Cerebellar nuclear complex (tissue), 1 donor: Measurements from ENCODE around the gene CHRNA4.

ENCODE experiments used
- DNase-seq, 2 experiments: peaks; one replicate each; lab custom pipeline; 2025; lab: John Stamatoyannopoulos, UW

The CHRNA4 gene

DNA sequence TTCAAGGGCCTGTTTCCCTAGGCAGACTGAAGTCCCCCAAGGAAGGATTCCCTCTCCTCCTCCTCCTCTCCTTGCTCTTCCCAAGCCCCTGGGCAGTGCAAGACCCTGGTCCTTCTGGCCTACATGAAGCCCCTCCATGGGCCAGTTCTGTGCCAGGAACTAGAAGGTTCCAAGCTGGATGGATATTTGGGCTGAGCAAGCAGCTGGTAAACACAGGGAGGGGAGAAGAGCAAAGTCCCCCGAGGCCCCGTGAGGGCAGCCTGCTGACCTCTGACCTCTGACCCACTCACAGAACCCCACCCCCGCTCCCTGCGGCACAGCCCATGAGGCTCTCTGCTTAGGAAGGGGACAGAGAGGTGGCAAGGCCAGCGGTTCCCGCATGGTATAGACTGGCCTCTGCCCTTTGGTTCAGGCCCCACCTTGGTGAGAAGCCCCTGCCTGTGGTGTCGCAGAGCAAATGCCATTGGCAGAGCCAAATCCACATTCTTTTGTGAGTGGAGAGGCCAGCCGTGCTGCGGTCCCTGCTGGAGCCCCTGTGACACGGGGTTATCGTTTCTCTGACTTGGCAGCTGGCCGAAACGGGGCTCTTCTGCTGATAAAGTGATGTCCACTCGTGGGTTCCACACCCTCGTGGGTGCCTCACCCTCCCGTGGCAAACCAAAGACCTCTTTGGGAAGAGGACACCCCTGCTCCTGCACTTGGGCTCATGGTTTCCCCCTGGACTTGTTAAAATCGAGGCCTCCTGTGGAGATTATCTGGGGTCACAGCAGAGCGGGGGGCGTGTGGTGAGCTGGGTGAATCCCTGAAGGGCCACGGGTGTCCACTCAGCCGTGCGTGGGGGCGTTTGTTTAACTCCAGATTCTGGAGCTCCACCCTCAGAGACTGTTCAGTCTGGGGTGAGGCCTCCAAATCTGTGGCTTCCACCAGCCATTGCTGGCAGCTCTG, 2.1 kb upstream of the CHRNA4 start:
- no peak for DNase-seq

DNA sequence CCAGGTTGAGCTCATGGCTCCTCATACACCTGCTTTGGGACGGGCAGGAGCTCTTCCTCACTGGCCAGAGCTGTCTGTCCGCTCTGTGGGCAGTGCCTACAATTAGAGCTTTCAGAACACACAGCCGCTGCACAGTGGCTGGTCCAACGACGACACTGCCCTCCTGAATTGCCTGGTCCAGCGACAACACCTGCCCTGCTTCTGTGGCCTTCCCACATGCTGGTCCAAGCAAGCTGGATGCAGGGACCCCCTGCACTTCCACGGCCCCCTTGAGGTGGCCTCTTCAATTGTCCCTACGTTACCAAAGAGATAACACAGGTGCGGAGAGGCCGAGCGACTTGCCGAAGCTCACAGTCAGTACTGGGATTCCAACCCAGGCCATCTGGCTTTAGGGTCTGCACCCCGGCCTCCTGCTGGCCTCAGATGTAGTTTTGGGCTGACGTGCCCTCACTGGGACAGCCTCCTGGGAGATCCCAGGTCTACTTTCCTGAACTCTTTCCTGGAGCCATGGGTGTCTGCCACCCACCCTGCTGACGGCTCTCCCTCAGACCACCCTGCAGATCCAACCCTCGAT, 1.4 kb upstream of the CHRNA4 start:
- no peak for DNase-seq

DNA sequence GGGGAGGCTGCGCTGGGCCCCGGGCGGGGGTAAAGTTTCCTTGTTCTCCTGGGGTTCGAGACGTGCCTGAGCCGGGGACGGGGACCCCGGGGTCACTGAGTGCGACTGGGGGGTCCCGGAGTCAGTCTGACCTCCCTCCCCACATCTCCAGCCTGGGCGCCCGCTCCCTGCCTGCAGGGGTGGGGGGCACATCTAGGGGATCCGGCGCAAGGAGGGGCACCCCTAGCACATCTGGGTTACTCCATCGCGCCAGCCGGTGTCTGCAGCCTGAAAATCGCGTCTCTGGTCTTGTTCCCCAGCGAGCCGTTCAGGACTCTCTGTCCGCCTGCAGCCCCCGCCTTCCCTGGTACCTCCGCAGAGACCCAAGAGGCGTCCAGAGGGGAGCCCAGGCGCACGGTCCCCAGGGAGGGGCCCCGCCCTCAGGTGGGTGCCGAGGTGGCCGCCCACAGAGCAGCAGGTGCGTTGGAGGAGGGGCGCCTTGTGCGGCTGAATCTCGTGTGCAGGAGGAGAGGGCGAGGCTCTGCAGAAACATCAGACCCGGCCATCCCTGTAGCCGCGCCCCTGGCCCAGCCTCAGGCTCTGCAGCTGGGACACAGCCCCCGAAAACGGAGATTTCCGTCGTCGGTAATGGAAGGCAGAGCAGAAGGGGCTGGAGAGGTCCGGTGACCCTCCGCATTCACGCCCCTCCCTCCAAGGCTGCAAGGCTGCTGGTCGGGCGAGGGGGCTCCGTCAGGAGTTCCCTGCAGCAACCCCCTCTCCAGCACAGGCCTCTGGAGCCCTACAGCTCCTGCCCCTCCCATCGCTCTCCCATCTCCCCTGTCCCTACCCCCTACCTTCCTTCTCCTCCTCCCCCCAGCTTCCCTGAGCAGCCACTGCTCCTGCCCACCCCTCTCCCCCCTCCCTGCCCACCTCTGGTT, 628 bp upstream of the CHRNA4 start:
- no peak for DNase-seq

DNA sequence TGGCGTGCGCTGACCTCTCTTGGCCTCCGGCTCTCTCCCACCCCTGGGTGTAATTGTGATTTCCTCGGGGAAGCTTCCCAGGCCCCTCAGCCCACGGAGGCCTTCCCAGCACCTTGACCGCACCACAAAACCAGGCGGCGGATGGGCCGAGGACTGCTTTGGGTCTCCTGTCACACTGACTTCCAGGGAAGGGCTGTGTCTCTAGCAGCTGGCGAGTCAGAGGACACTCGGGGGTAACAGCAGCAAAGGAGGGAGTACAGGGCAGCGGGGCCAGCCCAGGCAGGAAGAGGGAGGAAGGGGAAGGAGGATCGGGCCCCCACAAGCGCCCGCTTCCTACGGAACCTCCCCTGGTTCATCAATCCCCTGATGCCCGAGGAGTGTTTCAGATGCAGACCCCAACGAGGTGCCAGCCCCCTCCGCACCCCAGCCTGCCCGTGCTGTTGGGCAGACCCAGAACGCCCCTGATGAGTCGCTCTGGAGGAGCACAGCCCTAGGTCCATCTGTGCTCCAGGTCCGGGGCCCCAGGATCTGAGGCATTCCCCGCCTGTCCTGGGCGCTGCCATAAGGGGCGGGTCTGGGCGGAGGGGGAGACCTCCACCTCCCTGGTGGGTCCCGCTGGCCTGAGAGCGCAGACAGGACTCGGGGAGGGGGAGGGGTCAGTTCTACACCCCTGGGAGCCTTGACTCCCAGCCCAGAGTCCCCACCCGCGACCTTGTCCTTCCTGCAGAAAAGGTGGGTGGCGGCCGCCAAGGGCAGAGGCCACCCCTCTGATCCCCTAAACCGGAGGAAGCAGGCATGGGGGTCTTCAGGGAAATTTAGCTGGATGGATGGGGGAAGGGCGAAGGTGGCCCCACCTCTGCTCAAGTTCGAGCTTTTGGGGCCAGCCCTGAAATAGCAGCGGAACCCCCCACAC, 956 bp downstream of the CHRNA4 start:
- no peak for DNase-seq

DNA sequence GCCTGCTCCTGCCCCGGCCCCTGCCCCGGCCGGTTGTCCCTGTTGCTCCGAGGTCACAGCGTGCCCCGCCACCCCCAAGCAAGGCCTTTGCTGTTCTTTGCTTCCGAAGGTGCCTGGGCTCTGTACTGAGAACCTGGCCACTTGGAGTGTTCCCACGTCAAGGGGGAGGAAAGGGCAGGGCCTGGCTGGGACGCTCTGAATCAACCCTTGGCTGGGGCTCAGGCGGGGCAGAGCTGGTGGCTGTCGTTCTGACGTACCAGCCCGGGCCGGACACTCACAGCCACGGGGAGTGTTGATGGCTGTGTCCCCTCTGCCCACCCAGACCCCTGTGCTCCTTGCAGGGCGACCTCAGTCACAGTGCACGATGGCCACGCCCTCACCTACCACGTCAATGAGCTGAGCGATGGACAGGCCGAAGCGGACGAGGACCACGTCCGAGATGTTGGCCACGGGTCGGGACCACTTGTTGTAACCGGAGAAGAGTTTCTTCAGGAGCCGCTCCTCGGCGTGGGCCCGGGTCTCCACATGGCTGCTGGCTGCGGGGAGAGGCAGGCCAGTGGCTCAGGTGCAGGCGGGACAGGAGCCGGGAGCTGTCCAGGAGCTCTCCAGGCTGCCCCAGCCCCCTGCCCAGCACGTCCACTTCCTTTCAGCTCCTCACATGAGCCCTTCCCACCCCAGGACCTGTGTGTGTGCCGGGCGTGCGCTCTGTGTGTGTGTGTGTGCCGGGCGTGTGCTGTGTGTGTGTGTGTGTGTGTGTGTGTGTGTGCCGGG, 1.8 kb downstream of the CHRNA4 start:
- DNase-seq: no peak

DNA sequence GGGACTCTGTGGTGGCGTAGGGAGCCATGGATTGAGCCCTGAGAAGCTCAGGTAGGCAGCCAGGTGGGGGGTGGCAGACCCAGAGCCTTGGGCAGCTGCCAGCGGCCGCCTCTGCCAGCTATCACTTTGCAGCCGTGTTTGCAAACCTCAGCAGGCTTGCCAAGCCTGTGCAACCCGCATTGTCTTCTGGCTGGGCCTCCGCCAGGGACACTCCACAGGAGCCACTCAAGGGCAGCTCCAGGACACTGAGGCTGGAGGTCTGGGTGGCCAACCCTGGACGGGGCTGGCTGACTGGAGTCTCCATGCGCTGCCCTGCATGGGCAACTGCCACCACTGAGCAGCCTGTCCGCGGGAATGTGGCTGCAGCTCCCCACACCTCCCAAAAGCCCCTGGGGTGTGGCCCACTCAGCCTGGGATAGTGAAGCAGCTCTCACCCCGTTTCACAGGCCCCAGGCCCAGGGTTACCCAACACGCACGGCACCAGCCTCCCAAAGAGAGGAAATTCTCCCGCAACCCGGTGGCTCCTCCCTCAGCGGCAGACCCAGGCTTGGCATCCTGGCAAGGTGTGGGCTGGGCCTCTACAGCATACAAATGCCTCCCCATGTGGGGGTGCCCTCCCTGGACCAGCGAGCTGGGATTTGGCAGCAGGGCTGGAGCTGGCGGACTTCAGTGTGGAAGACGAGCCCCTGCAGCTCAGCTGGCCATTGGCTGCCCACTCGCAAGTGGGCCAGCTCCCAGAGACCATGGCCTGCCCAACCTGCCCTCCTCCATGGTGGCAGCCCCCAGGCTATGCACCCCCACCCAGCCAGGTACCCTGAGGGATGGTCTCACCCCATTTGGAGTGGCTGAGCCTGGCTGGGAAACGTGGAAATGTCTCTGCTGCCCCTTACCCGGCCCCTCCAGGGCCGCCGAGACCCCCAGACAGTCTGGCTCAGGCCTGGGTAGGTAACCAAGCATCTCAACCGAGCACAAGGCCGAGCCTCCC, 2.9 kb downstream of the CHRNA4 start:
- no peak for DNase-seq

DNA sequence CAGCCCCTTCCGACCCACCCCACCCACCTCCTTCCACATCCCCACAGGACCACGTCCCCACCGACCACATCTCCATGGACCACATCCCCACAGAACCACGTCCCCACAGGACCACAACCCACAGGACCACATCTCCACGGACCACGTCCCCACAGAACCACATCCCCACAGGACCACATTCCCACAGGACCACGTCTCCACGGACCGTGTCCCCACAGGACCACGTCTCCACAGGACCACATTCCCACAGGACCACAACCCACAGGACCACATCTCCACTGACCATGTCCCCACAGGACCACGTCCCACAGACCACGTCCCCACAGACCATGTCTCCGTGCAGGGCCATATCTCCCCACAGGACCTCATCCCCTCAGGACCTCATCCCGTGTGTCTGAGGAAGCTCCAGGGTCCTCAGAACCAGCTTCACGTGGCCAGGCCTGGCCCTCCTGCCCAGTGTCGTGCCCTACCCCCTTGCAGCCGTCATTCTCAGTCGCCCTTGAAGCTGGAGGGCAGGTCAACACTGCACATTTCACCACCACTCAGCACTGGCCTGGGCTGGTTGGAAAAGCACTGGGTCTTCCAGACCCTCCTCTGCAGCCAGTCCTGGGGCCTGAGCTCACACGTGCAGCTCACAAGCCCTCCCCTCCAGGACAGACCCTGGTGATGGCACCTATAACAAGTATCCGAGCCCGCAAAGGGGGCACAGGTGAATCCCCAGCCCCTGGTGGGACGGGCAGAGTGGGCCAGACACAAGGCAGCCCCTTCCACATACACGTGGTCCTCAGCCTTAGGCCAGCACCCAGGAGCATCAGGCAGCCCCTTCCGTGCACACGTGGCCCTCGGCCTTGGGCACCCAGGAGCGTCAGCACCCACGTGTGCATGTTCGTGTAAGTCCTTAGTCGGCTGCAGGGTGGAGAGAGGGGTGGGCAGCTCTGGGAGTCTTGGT, 3.9 kb downstream of the CHRNA4 start:
- no peak for DNase-seq

DNA sequence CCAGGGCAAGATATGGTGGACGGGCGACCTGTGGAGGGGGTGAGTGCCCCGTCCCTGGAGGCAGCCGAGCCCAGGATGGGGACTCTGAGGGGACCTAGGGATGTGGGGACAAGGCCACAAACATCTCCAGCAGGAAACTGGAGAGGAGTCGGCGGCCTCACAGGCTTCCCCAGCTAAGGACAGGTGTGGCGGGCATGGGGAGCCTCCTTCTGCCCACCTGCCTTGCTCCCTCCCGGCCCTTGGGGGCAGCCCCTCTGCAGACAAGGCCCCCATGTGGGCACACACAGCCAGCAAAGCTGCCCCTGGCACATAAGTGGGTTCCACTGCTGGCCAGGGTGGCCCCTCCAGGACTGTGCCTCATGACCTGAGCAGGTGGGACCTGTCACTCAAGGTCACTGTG, 4.6 kb downstream of the CHRNA4 start:
- no peak for DNase-seq

DNA sequence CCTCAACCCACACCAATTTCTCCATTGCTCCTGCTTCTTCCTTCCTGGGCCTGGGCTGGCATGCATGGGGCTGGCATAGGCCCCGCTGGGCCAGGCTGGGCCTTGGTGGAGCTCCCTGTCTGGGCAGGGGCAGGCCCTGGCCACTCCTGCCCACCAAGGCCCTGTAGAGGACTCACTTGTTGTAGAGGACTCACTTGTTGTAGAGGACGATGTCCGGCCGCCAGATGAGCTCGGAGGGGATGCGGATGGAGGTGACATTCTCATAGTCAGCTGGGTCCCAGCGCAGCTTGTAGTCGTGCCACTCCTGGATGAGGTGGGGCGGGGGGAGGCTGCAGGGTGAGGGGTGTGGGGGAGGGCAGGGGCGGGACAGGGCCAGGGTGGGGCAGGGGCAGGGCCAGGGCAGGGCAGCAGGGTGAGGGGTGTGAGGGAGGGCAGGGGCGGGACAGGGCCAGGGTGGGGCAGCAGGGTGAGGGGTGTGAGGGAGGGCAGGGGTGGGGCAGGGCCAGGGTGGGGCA, 5.3 kb downstream of the CHRNA4 start:
- DNase-seq: no peak

DNA sequence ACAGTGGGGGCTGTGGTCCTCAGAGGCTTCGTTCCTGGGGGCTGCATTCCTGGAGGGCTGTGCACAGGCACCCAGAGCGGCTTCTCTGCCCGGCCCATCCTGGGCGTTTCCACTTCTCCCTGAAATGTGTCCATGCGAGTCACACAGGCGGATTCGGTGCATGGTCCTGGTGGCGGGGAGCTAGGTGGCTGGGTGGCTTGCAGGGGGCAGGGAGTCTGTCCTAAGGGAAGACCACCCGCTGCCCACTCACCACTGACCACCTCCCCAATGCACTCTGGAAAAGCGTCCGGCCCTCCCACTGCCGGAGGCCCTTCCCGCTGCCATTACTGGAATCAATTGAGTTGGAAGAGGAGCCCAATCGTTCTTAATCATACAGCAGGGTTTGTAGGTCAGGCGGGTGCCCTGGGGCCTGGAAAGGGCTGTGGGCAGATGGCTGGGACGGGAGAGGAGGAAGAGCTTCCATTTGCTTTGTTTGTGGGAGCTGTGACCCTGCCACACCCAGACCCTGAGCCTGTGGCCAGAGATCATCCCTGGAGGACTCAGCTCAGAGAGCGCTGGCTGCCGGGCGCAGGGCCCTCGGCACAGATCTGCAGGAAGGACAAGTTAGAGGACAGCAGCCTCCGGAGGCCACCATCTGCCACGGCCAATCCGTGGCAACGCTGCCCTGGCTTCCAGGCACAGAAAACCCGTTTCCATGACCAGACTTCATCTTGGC, 6.4 kb downstream of the CHRNA4 start:
- no peak for DNase-seq

DNA sequence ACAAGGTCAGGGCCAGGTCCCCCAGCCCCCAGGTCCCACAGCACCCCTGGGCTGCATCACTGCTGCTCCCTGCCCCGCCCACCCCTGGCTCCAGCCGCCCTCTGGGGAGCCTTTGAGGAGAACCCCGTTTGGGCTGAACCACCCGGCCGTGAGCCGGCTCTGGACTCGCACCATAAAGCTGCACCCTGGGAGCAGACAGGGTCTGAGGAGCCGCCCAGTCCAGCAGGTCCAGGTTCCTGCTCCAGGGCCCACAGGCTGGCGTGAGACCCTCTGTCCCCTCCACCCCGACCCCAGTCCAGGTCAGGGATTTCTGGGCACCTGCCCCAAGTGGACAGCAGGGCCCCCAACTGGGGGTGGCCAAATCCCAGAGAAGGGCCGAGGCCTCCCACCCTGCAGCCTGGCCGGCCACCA, 8.3 kb downstream of the CHRNA4 start:
- no peak for DNase-seq

DNA sequence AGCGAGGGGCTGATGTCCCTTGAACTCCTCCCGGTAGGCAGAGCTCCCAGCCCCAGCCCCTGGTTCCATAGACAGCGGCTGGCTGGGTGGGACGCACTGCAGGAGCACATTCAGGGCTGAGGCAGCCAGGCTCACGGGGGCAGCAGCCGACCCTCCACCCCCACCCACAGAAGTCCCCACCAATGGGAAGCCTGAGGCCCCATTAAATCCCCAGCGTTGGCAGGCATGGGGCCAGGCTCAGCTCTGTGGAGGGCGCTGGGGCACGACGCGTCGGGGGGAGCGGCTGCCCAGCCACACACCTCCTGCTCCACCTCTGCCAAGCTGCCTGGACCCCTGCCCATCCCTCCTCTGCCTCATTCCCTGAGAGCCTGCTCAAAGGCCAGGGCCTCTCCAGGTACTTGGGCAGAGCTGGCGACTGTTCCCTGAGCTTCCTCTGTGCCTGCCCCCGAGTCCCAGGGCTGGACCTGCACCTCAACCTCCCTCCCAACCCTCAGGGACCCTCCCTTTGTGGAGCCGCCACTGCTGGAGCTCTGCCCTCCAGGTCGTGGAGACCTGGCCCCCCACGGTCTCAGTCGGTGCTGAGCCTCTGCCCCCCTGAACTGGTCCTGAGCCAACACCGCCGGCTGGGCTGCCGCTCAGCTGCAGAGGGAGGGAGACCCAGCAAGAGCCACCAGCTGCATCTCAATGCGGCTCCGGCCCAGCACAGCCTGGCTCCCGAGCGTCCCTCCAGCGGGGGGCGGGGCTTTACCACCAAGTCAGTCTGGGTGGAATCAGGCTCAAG, 9.1 kb downstream of the CHRNA4 start:
- no peak for DNase-seq

DNA sequence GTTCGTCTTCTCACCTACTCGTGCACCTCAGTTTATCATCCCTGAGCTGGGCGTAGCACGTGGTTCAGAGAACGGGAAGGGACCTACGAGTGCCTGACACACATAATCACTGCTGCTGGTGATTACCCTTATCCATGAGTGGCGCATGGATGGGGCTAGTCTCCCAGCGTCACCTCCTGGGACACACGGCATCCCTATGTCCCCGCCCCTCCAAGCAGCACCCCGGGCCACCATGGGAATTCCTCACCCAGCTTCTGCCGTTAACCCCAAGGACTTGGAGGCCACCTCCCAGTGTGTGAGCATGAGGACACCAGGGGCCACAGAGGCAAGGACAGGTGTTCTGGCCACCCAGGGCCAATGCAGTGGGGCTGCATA, 9.8 kb downstream of the CHRNA4 start:
- no peak for DNase-seq

DNA sequence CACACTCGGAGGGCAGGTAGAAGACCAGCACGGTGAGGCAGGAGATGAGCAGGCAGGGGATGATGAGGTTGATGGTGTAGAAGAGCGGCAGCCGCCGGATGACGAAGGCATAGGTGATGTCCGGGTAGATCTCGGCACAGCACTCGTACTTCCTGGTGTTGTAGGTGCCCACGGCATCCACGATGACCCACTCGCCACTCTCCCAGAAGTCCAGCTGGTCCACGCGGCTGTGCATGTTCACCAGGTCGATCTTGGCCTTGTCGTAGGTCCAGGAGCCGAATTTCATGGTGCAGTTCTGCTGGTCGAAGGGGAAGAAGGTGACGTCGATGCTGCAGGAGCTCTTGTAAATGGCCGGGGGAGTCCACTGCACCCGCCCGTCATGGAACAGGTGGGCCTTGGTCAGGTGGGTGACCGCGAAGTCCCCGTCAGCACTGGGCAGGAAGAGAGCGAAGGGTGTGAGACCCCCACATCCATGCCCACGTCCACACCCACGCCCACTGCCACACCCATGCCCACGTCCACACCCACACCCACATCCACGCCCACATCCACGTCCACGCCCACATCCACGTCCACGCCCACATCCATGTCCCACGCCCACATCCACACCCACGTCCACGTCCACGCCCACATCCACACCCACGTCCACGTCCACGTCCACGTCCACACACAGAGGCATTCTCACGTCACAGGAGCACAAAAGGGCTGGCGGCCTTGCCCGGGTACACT, 10.4 kb downstream of the CHRNA4 start:
- DNase-seq: no peak

DNA sequence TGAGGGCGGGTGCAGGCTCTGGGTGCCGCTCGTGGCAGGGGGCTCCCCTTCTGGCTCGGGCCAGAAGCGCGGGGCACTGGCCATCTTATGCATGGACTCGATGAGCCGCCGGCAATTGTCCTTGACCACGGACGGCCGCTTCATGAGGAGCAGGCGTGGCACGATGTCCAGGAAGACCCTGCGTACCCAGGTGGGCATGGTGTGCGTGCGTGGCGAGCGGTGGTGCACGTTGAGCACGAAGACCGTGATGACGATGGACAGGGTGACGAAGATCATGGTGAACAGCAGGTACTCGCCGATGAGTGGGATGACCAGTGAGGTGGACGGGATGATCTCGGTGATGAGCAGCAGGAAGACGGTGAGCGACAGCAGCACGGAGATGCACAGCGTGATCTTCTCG, 11.0 kb downstream of the CHRNA4 start:
- no peak for DNase-seq

DNA sequence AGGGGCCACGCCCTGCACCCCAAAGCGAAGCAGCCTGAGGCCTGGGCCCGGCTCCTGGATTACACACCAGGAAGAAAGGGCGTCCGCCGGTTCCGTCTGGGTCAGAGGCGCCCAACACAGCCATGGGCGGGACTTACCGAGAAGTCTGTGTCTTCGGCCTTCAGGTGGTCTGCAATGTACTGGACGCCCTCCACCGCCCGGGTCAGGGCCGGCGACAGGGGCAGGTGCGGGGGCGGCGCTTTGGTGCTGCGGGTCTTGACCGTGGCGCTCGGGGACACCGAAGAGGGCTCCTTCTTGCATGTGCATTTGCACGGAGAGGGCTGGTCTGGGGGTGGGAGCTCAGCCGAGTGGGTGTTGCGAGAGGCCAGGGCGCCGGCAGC, 11.6 kb downstream of the CHRNA4 start:
- no peak for DNase-seq
